ENCODE measurements around the gene DAZAP2.

Gene DAZAP2

GRCh38 chr12:51238510-51239334 lies at the start of gene DAZAP2:
Gene DAZAP2, plus strand, starts transcription at chr12:51238826. Its CDS starts 82 bp downstream, at chr12:51238908.
- DNase-seq, result peak; percentile 94

GRCh38 chr12:51189790-51190355 lies 48.8 kb upstream of the DAZAP2 start:
- no peak for DNase-seq

GRCh38 chr12:51190820-51191219 lies 47.8 kb upstream of the DAZAP2 start:
- DNase-seq, result no peak

- no peak for DNase-seq
Measured at GRCh38 chr12:51191516-51192283, 46.9 kb upstream of the DAZAP2 start.

- DNase-seq, result no peak
Measured at GRCh38 chr12:51192284-51192671, 46.3 kb upstream of the DAZAP2 start.

GRCh38 chr12:51195841-51196240 lies 42.8 kb upstream of the DAZAP2 start:
- DNase-seq, result no peak

GRCh38 chr12:51196547-51196946 lies 42.1 kb upstream of the DAZAP2 start:
- DNase-seq, result no peak

- DNase-seq, result no peak
Measured at GRCh38 chr12:51197736-51198567, 40.7 kb upstream of the DAZAP2 start.

GRCh38 chr12:51198568-51199365 lies 39.9 kb upstream of the DAZAP2 start:
- DNase-seq, result no peak

- DNase-seq, result no peak
Measured at GRCh38 chr12:51199366-51199945, 39.2 kb upstream of the DAZAP2 start.

GRCh38 chr12:51200156-51200555 lies 38.5 kb upstream of the DAZAP2 start:
- no peak for DNase-seq

GRCh38 chr12:51200806-51201205 lies 37.8 kb upstream of the DAZAP2 start:
- DNase-seq, result no peak

- peak; percentile 13 for DNase-seq
Measured at GRCh38 chr12:51202718-51203117, 35.9 kb upstream of the DAZAP2 start.

- no peak for DNase-seq
Measured at GRCh38 chr12:51205350-51205749, 33.3 kb upstream of the DAZAP2 start.

- no peak for DNase-seq
Measured at GRCh38 chr12:51208016-51208660, 30.5 kb upstream of the DAZAP2 start.

- DNase-seq, result no peak
Measured at GRCh38 chr12:51209259-51209658, 29.4 kb upstream of the DAZAP2 start.

- DNase-seq, result no peak
Measured at GRCh38 chr12:51210690-51211395, 27.8 kb upstream of the DAZAP2 start.

GRCh38 chr12:51214895-51215294 lies 23.7 kb upstream of the DAZAP2 start:
- no peak for DNase-seq

GRCh38 chr12:51216642-51217041 lies 22.0 kb upstream of the DAZAP2 start:
- DNase-seq, result no peak

Data from stimulated activated CD4-positive, alpha-beta T cell treated with anti-CD3 and anti-CD28 coated beads, Interleukin-4, amount 100 ng/mL, for 24 hours (primary cell).